ENCODE data around the gene UTP20.

DNA sequence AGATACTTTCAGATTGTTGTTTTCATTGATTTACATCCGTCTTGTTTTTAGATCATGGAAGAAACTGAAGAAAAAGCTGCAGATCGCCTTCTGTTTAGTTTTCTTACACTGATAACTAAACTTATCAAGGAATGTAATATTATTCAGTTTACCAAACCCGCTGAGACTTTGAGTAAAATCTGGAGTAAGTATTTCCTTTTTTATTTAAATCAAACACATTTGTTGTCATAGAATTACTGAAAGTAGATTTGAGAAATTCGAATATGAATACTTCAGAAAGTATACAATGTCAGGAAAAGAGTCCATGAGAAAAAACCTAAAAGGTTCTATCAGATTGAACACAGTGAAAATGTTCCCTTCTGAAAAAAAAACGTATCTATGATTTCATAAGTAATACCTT is 95.7 kb downstream of the UTP20 start:
- TF ChIP-seq POLR2A (IDR thresholded peaks at IDR 0.05) (no peak), EP300 (IDR thresholded peaks at IDR 0.05) (no peak)
- TF ChIP-seq, protein P1, sequence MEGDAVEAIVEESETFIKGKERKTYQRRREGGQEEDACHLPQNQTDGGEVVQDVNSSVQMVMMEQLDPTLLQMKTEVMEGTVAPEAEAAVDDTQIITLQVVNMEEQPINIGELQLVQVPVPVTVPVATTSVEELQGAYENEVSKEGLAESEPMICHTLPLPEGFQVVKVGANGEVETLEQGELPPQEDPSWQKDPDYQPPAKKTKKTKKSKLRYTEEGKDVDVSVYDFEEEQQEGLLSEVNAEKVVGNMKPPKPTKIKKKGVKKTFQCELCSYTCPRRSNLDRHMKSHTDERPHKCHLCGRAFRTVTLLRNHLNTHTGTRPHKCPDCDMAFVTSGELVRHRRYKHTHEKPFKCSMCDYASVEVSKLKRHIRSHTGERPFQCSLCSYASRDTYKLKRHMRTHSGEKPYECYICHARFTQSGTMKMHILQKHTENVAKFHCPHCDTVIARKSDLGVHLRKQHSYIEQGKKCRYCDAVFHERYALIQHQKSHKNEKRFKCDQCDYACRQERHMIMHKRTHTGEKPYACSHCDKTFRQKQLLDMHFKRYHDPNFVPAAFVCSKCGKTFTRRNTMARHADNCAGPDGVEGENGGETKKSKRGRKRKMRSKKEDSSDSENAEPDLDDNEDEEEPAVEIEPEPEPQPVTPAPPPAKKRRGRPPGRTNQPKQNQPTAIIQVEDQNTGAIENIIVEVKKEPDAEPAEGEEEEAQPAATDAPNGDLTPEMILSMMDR (IDR thresholded peaks at IDR 0.05), result no peak
